ENCODE measurements around the gene PDCD7. TPM values are rescaled to one million over a fixed set of nuclear protein-coding genes. Genes with fewer than 3 reads are reported as not detected.
"Not testable (repeated sequence)": the region's sequence is repeated elsewhere in the genome, so short reads cannot be mapped to it uniquely, and the experiment has no call there.

The PDCD7 gene
- total and polyA plus RNA-seq, 2 donors = 18.3 to 27.3 TPM

GRCh38 chr15:65154720-65155119, 21.1 kb upstream of the PDCD7 start:
- WGBS = 88% methylated on average over 6 of the region's 6 CpGs
- Histone ChIP-seq H3K27ac (ENCODE audit: low read depth) (no peak overlapping the region), H3K4me1 (ENCODE audit: insufficient read depth) (no peaks in the 10 kb centered on the region)

GRCh38 chr15:65147902-65148301, 14.3 kb upstream of the PDCD7 start:
- no peak overlapping the region for H3K27ac ChIP-seq (ENCODE audit: low read depth)
- H3K4me1 ChIP-seq (ENCODE audit: insufficient read depth) = no peaks in the 10 kb centered on the region
- H3K4me3 ChIP-seq (ENCODE audit: low read depth, low read length) = no peak overlapping the region
- H3K36me3 ChIP-seq (ENCODE audit: insufficient read depth) = peaks cover 6% of the 10 kb centered on the region
- no peak for DNase-seq (ENCODE audit: extremely low spot score)
- WGBS = 74% methylated on average over 3 of the region's 3 CpGs

More at GRCh38 chr15:65154720-65155119, 21.1 kb upstream of the PDCD7 start:
- no peak for DNase-seq (ENCODE audit: extremely low spot score)
- H3K36me3 ChIP-seq (ENCODE audit: insufficient read depth) = peaks cover 10% of the 10 kb centered on the region
- no peak overlapping the region for H3K4me3 ChIP-seq (ENCODE audit: low read depth, low read length)

GRCh38 chr15:65146438-65146837, 12.8 kb upstream of the PDCD7 start:
- Histone ChIP-seq H3K4me1 (ENCODE audit: insufficient read depth) (no peaks in the 10 kb centered on the region), H3K27ac (ENCODE audit: low read depth) (no peak overlapping the region), H3K4me3 (ENCODE audit: low read depth, low read length) (no peak overlapping the region), H3K36me3 (ENCODE audit: insufficient read depth) (peaks cover 4% of the 10 kb centered on the region)
- no peak for DNase-seq (ENCODE audit: extremely low spot score)
- WGBS = 73% methylated on average over 4 of the region's 4 CpGs

GRCh38 chr15:65138631-65139030, 5.0 kb upstream of the PDCD7 start:
- 91% methylated on average over 6 of the region's 6 CpGs for WGBS
- not testable (repeated sequence) for H3K27ac ChIP-seq (ENCODE audit: low read depth); H3K4me3 ChIP-seq (ENCODE audit: low read depth, low read length); DNase-seq (ENCODE audit: extremely low spot score); H3K36me3 ChIP-seq (ENCODE audit: insufficient read depth); H3K4me1 ChIP-seq (ENCODE audit: insufficient read depth)

- not testable (repeated sequence) for H3K4me1 ChIP-seq (ENCODE audit: insufficient read depth); H3K27ac ChIP-seq (ENCODE audit: low read depth); DNase-seq (ENCODE audit: extremely low spot score); H3K4me3 ChIP-seq (ENCODE audit: low read depth, low read length); H3K36me3 ChIP-seq (ENCODE audit: insufficient read depth)
- 92% methylated on average over 4 of the region's 4 CpGs for WGBS
Measured at GRCh38 chr15:65137893-65138292, 4.3 kb upstream of the PDCD7 start.

GRCh38 chr15:65137089-65137488, 3.5 kb upstream of the PDCD7 start:
- not testable (repeated sequence) for DNase-seq (ENCODE audit: extremely low spot score); H3K27ac ChIP-seq (ENCODE audit: low read depth); H3K36me3 ChIP-seq (ENCODE audit: insufficient read depth); H3K4me1 ChIP-seq (ENCODE audit: insufficient read depth); H3K4me3 ChIP-seq (ENCODE audit: low read depth, low read length)
- 94% methylated on average over 7 of the region's 7 CpGs for WGBS

GRCh38 chr15:65134538-65134937, 930 bp upstream of the PDCD7 start:
- DNase-seq (ENCODE audit: extremely low spot score) = no peak
- Histone ChIP-seq H3K4me3 (ENCODE audit: low read depth, low read length) (no peak overlapping the region), H3K36me3 (ENCODE audit: insufficient read depth) (no peaks in the 10 kb centered on the region), H3K4me1 (ENCODE audit: insufficient read depth) (no peaks in the 10 kb centered on the region), H3K27ac (ENCODE audit: low read depth) (no peak overlapping the region)
- WGBS = 93% methylated on average over 8 of the region's 8 CpGs

GRCh38 chr15:65132878-65133547, 595 bp downstream of the PDCD7 start:
- peak overlapping the region; percentile 98 for H3K4me3 ChIP-seq (ENCODE audit: low read depth, low read length)
- peak overlapping the region; percentile 71 for H3K27ac ChIP-seq (ENCODE audit: low read depth)
- DNase-seq (ENCODE audit: extremely low spot score) = no peak
- H3K36me3 ChIP-seq (ENCODE audit: insufficient read depth) = peaks cover 2% of the 10 kb centered on the region
- no peaks in the 10 kb centered on the region for H3K4me1 ChIP-seq (ENCODE audit: insufficient read depth)
- WGBS = under 1% methylated on average over 93 of the region's 93 CpGs

- 82% methylated on average over 5 of the region's 5 CpGs for WGBS
- Histone ChIP-seq H3K36me3 (ENCODE audit: insufficient read depth) (peaks cover 2% of the 10 kb centered on the region), H3K27ac (ENCODE audit: low read depth) (no peak overlapping the region), H3K4me3 (ENCODE audit: low read depth, low read length) (no peak overlapping the region), H3K4me1 (ENCODE audit: insufficient read depth) (no peaks in the 10 kb centered on the region)
- no peak for DNase-seq (ENCODE audit: extremely low spot score)
Measured at GRCh38 chr15:65130941-65131340, 2.7 kb downstream of the PDCD7 start.

GRCh38 chr15:65115542-65115941, 18.1 kb downstream of the PDCD7 start:
- no peaks in the 10 kb centered on the region for H3K4me1 ChIP-seq (ENCODE audit: insufficient read depth)
- peaks cover 14% of the 10 kb centered on the region for H3K36me3 ChIP-seq (ENCODE audit: insufficient read depth)
- 71% methylated on average over 5 of the region's 5 CpGs for WGBS
- no peak overlapping the region for H3K4me3 ChIP-seq (ENCODE audit: low read depth, low read length)
- H3K27ac ChIP-seq (ENCODE audit: low read depth) = no peak overlapping the region
- DNase-seq (ENCODE audit: extremely low spot score) = no peak

GRCh38 chr15:65115086-65115485, 18.5 kb downstream of the PDCD7 start, which contains the start of gene UBAP1L:
Gene UBAP1L (minus strand): TSS chr15:65115200. CDS start chr15:65106215, 8,985 bp downstream.
- H3K4me3 ChIP-seq (ENCODE audit: low read depth, low read length) = no peak within 1 kb of the TSS
- no peak for DNase-seq (ENCODE audit: extremely low spot score)
- WGBS = 71% methylated on average over 2 of the region's 2 CpGs
- H3K4me1 ChIP-seq (ENCODE audit: insufficient read depth) = no peaks in the 10 kb centered on the region
- no peak within 1 kb of the TSS for H3K27ac ChIP-seq (ENCODE audit: low read depth)
- H3K36me3 ChIP-seq (ENCODE audit: insufficient read depth) = peaks cover 13% of the 10 kb centered on the region

- DNase-seq (ENCODE audit: extremely low spot score) = no peak
- Histone ChIP-seq H3K36me3 (ENCODE audit: insufficient read depth) (peaks cover 2% of the 10 kb centered on the region), H3K4me3 (ENCODE audit: low read depth, low read length) (no peak overlapping the region), H3K27ac (ENCODE audit: low read depth) (no peak overlapping the region), H3K4me1 (ENCODE audit: insufficient read depth) (no peaks in the 10 kb centered on the region)
- WGBS = 36% methylated on average over 3 of the region's 3 CpGs
Measured at GRCh38 chr15:65110676-65111292, 22.8 kb downstream of the PDCD7 start.

- H3K27ac ChIP-seq (ENCODE audit: low read depth) = no peak overlapping the region
- no peaks in the 10 kb centered on the region for H3K4me1 ChIP-seq (ENCODE audit: insufficient read depth)
- no peak for DNase-seq (ENCODE audit: extremely low spot score)
- H3K4me3 ChIP-seq (ENCODE audit: low read depth, low read length) = no peak overlapping the region
- 88% methylated on average over 6 of the region's 6 CpGs for WGBS
- peaks cover 3% of the 10 kb centered on the region for H3K36me3 ChIP-seq (ENCODE audit: insufficient read depth)
Measured at GRCh38 chr15:65106011-65106590, 27.5 kb downstream of the PDCD7 start.

GRCh38 chr15:65105038-65105437, 28.6 kb downstream of the PDCD7 start:
- Histone ChIP-seq H3K4me3 (ENCODE audit: low read depth, low read length) (no peak overlapping the region), H3K4me1 (ENCODE audit: insufficient read depth) (no peaks in the 10 kb centered on the region), H3K36me3 (ENCODE audit: insufficient read depth) (peaks cover 3% of the 10 kb centered on the region), H3K27ac (ENCODE audit: low read depth) (no peak overlapping the region)
- no peak for DNase-seq (ENCODE audit: extremely low spot score)
- WGBS = 93% methylated on average over 5 of the region's 5 CpGs
